ENCODE data around the gene SLC35E2B. TPM values are rescaled to one million over a fixed set of nuclear protein-coding genes. Genes with fewer than 3 reads are reported as not detected.

SLC35E2B gene
- total RNA-seq, 3 donors from 2014 or later: 32.4 to 75.2 (median 73.8) TPM

DNA sequence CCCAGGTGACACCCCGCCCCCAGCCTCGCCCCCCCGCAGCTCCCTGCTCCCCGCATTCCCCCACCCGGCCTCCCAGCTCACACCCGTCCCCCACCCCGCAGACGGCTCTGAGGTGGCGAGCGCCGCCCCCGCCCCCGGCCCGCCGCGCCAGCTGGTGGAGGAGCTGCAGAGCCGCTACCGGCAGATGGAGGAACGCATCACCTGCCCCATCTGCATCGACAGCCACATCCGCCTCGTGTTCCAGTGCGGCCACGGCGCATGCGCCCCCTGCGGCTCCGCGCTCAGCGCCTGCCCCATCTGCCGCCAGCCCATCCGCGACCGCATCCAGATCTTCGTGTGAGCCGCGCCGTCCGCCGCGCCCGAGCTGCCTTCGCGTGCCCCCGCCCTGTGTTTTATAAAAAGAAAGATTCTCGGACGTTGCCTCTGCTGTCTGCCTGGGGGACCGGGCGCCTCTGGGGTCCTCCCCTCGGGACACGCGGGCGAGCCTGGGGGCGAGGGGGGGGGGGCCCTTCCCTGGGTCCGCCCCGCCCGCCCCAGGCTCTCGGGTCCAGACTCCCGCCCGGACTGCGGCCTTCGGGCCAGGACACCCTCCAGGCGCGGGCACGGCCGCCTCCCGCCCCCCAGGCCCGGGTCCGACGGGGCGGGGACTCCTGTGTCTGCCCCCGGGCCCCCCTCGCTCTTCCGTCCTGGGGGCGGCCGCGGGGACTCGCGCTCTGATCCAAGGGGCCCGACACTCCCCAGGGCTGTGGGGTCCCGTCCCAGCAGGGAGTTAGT lies 62.2 kb downstream of the SLC35E2B start:
- peaks cover 19% of the 10 kb centered on the region for H3K4me1 ChIP-seq (ENCODE audit: low read depth)
- H3K36me3 ChIP-seq (ENCODE audit: low read depth): no peaks in the 10 kb centered on the region
- TF ChIP-seq CTCF (IDR thresholded peaks at IDR 0.05): no peak
- H3K4me3 ChIP-seq: no peak overlapping the region
- intact Hi-C loops (cut with DNase I, micrococcal nuclease): no loop called here
- ATAC-seq (peak; percentile 73), DNase-seq (peak; percentile 79 to 94 (median 89))
- H3K9me3 ChIP-seq: no peaks in the 10 kb centered on the region

- peaks cover 19% of the 10 kb centered on the region for H3K4me1 ChIP-seq (ENCODE audit: low read depth)
- DNase-seq: peak; percentile 48 to 88 (median 68)
- ATAC-seq: peak; percentile 26
- no peaks in the 10 kb centered on the region for H3K36me3 ChIP-seq (ENCODE audit: low read depth)
- intact Hi-C loops (cut with DNase I, micrococcal nuclease): no loop called here
- TF ChIP-seq CTCF (IDR thresholded peaks at IDR 0.05): no peak
- no peaks in the 10 kb centered on the region for H3K9me3 ChIP-seq
- no peak overlapping the region for H3K4me3 ChIP-seq
These were observed 63.0 kb downstream of the SLC35E2B start for GRCh38 chr1:1629430-1630190.

- no peaks in the 10 kb centered on the region for H3K9me3 ChIP-seq
- no peak for TF ChIP-seq CTCF (IDR thresholded peaks at IDR 0.05)
- H3K4me1 ChIP-seq (ENCODE audit: low read depth): peaks cover 19% of the 10 kb centered on the region
- H3K4me3 ChIP-seq: no peak overlapping the region
- intact Hi-C loops (cut with DNase I, micrococcal nuclease): no loop called here
- ATAC-seq: no peak
- H3K36me3 ChIP-seq (ENCODE audit: low read depth): no peaks in the 10 kb centered on the region
- peak in 1 of 3 donors; percentile 64 for DNase-seq
These were observed 63.7 kb downstream of the SLC35E2B start for GRCh38 chr1:1628754-1629429.

- no peak for ATAC-seq
These were observed 64.5 kb downstream of the SLC35E2B start for GRCh38 chr1:1627829-1628753.

More at GRCh38 chr1:1627829-1628753, 64.5 kb downstream of the SLC35E2B start:
- no peak for TF ChIP-seq CTCF (IDR thresholded peaks at IDR 0.05)
- peaks cover 19% of the 10 kb centered on the region for H3K4me1 ChIP-seq (ENCODE audit: low read depth)
- no peaks in the 10 kb centered on the region for H3K36me3 ChIP-seq (ENCODE audit: low read depth)
- peak in 2 of 3 donors; percentile 53 to 67 for DNase-seq
- H3K9me3 ChIP-seq: no peaks in the 10 kb centered on the region
- intact Hi-C loops (cut with DNase I, micrococcal nuclease): no loop called here
- H3K4me3 ChIP-seq: no peak overlapping the region

Measured in mucosa of descending colon (tissue), 3 donors.